DOHH2 (cell line): ENCODE measurements around the gene VGLL4.

Experiments used
- EZH2phosphoT487 ChIP-seq: fragments of 200-600 bp; sonication (generic); IDR thresholded peaks from 2 replicates; pipeline ENCODE4 v1.6.1; 2017; ENCODE audit warnings: borderline replicate concordance, mild to moderate bottlenecking, antibody characterized with exemption, low read length, moderate library complexity, mixed read lengths
- TF ChIP-seq, protein P1 (sequence below): fragments of 200-600 bp; sonication (generic); IDR thresholded peaks from one replicate; pipeline ENCODE4 v1.5.1; 2014; ENCODE audit warnings: antibody characterized with exemption, mild to moderate bottlenecking, low read depth, low read length; ENCODE audit not compliant: poor library complexity, severe bottlenecking

DNA sequence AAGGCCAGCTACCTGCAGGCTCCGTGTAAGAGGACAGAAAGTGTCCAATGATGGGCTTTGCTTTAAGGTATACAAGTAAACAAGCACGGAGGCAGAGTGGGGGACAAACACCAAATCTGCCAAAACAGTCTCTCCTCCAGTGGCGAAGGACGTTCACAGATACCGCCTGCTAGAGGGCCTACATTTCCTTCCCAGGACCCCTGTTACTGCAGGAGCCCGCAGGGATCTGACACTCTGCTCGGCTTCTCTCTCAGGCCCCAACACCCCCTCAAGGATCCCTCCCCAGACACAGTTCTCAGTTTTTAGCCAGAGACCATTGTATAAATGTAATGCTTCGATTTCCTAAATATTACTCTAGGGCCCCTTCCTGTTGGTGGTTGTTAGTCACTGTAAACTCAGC lies 46.0 kb upstream of the VGLL4 start:
- TF ChIP-seq, protein P1, sequence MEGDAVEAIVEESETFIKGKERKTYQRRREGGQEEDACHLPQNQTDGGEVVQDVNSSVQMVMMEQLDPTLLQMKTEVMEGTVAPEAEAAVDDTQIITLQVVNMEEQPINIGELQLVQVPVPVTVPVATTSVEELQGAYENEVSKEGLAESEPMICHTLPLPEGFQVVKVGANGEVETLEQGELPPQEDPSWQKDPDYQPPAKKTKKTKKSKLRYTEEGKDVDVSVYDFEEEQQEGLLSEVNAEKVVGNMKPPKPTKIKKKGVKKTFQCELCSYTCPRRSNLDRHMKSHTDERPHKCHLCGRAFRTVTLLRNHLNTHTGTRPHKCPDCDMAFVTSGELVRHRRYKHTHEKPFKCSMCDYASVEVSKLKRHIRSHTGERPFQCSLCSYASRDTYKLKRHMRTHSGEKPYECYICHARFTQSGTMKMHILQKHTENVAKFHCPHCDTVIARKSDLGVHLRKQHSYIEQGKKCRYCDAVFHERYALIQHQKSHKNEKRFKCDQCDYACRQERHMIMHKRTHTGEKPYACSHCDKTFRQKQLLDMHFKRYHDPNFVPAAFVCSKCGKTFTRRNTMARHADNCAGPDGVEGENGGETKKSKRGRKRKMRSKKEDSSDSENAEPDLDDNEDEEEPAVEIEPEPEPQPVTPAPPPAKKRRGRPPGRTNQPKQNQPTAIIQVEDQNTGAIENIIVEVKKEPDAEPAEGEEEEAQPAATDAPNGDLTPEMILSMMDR: no peak
- no peak for TF ChIP-seq EZH2phosphoT487
